GM12878 (cell line): ENCODE measurements around the gene TCF7L1. TPM values are rescaled to one million over a fixed set of nuclear protein-coding genes. Genes with fewer than 3 reads are reported as not detected.

Source experiments
- ATAC-seq: fragments of 200-7000 bp; cut with Tn5 transposase; 3 replicates; pipeline ENCODE4 v1.9.1; 2020; ENCODE audit warnings: mild to moderate bottlenecking, moderate library complexity
- BruUV-seq: library from RNA; stranded (reverse); fragments of 400-500 nt; replicated peaks from 2 replicates; lab custom pipeline; 2021; lab: Mats Ljungman, UMichigan
- CTCF ChIA-PET: fragments of 300-600 bp; sonication (Branson Sonifier 250); formaldehyde crosslinking; extraction: SDS; loops from one replicate; lab custom pipeline; 2021; ENCODE audit warnings: inconsistent platforms; lab: Yijun Ruan, JAX
- POLR2A ChIA-PET: fragments of 350-600 bp; formaldehyde crosslinking; extraction: SDS; loops from one replicate; lab custom pipeline; 2021; ENCODE audit warnings: inconsistent platforms; lab: Charles Lee
- RAD21 ChIA-PET: fragments of 300-600 bp; sonication (Branson Sonifier 250); formaldehyde crosslinking; loops from one replicate; lab custom pipeline; 2023; ENCODE audit warnings: antibody characterized with exemption; ENCODE audit not compliant: unreplicated experiment; lab: Charles Lee
- SMC1A ChIA-PET: fragments of 300-600 bp; sonication (Branson Sonifier 250); formaldehyde crosslinking; loops from one replicate; lab custom pipeline; 2023; ENCODE audit not compliant: unreplicated experiment, uncharacterized antibody; lab: Charles Lee
- DNase-seq: peaks from one replicate; pipeline ENCODE4 v3.0.0-alpha.2; 2011; ENCODE audit warnings: low read depth, low spot score
- FAIRE-seq: peaks from 3 replicates; lab custom pipeline; 2011; peaks lifted over from hg19 to GRCh38; lab: Jason Lieb, UNC
- H2AFZ ChIP-seq: 2 replicates; pipeline ENCODE4 v1.6.0; 2011; ENCODE audit warnings: low read depth, low read length, control low read depth; ENCODE audit not compliant: control insufficient read depth
- H3K27ac ChIP-seq: 2 replicates; pipeline ENCODE4 v1.5.1; 2011; ENCODE audit warnings: control low read depth; ENCODE audit not compliant: control insufficient read depth, insufficient read depth
- H3K27me3 ChIP-seq, 2 experiments: replicated peaks in 1 of 2; 2 replicates each; pipeline versions ENCODE4 v1.6.0 to v1.6.1; 2011; ENCODE audit warnings: low read length in 1 of 2; ENCODE audit not compliant: control insufficient read depth in 2 of 2, insufficient read depth in 2 of 2
- H3K36me3 ChIP-seq, 2 experiments: 2 replicates each; pipeline ENCODE4 v1.5.1; 2011; ENCODE audit warnings: low read length in 1 of 2; ENCODE audit not compliant: control insufficient read depth in 2 of 2, insufficient read depth in 2 of 2
- H3K4me1 ChIP-seq: 2 replicates; pipeline ENCODE4 v1.6.1; 2011; ENCODE audit warnings: mild to moderate bottlenecking, low read length, moderate library complexity, mixed read lengths; ENCODE audit not compliant: control insufficient read depth, insufficient read depth
- H3K4me2 ChIP-seq: 2 replicates; pipeline ENCODE4 v1.6.0; 2011; ENCODE audit warnings: control low read depth; ENCODE audit not compliant: control insufficient read depth, insufficient read depth
- H3K4me3 ChIP-seq: fragments of 200-600 bp; sonication (generic); 2 replicates; pipeline ENCODE4 v1.5.1; 2016
- H3K79me2 ChIP-seq: 2 replicates; pipeline ENCODE4 v1.6.0; 2011; ENCODE audit warnings: low read length; ENCODE audit not compliant: control insufficient read depth, insufficient read depth
- H3K9ac ChIP-seq: 2 replicates; pipeline ENCODE4 v1.8.0; 2011; ENCODE audit warnings: low read length, control low read depth, mixed read lengths; ENCODE audit not compliant: control insufficient read depth, insufficient read depth
- H3K9me3 ChIP-seq: replicated peaks from 3 replicates; pipeline ENCODE4 v1.5.1; 2011; ENCODE audit warnings: mild to moderate bottlenecking, low read length; ENCODE audit not compliant: control insufficient read depth, insufficient read depth
- H4K20me1 ChIP-seq: 2 replicates; pipeline ENCODE4 v1.6.0; 2011; ENCODE audit not compliant: control insufficient read depth, insufficient read depth
- CHD4 ChIP-seq: fragments of 200-600 bp; sonication (generic); IDR thresholded peaks from 2 replicates; pipeline ENCODE4 v1.6.1; 2016; ENCODE audit warnings: mild to moderate bottlenecking
- CREM ChIP-seq: IDR thresholded peaks from 2 replicates; pipeline ENCODE4 v1.6.1; 2014; ENCODE audit warnings: antibody characterized with exemption, low read depth
- DPF2 ChIP-seq: fragments of 450-650 bp; IDR thresholded peaks from 2 replicates; pipeline ENCODE4 v1.6.1; 2017; ENCODE audit warnings: mild to moderate bottlenecking
- EZH2 ChIP-seq: IDR thresholded peaks from 2 replicates; pipeline ENCODE4 v1.6.1; 2012; ENCODE audit warnings: low read depth, mild to moderate bottlenecking, control low read depth, inconsistent platforms, low read length, borderline replicate concordance; ENCODE audit not compliant: control insufficient read depth
- JUND ChIP-seq: IDR thresholded peaks from 2 replicates; pipeline ENCODE4 v1.6.1; 2012; ENCODE audit warnings: low read depth, mild to moderate bottlenecking, low read length, improper control_type of control experiment, moderate library complexity
- PAX5 ChIP-seq: IDR thresholded peaks from 2 replicates; pipeline ENCODE4 v1.6.1; 2011; ENCODE audit warnings: low read depth, low read length, borderline replicate concordance
- PAX8 ChIP-seq: fragments of 450-650 bp; IDR thresholded peaks from 2 replicates; pipeline ENCODE4 v1.6.1; 2017; ENCODE audit warnings: mild to moderate bottlenecking, moderate library complexity
- RELA ChIP-seq: fragments of 450-650 bp; IDR thresholded peaks from 2 replicates; pipeline ENCODE4 v1.8.0; 2014; ENCODE audit warnings: borderline replicate concordance; ENCODE audit not compliant: partially characterized antibody
- SREBF1 ChIP-seq: IDR thresholded peaks from 2 replicates; pipeline ENCODE4 v1.6.1; 2012; ENCODE audit warnings: mild to moderate bottlenecking, low read length
- SUPT20H ChIP-seq: IDR thresholded peaks from 2 replicates; pipeline ENCODE4 v1.6.1; 2011; ENCODE audit warnings: low read depth, mild to moderate bottlenecking, low read length, moderate library complexity, borderline replicate concordance; ENCODE audit not compliant: control insufficient read depth
- TBL1XR1 ChIP-seq: IDR thresholded peaks from 2 replicates; pipeline ENCODE4 v1.6.1; 2012; ENCODE audit warnings: low read depth, low read length, improper control_type of control experiment
- TCF3 ChIP-seq: IDR thresholded peaks from 2 replicates; pipeline ENCODE4 v1.6.1; 2012; ENCODE audit warnings: low read depth, mild to moderate bottlenecking, low read length, borderline replicate concordance; ENCODE audit not compliant: insufficient read depth
- YBX1 ChIP-seq: fragments of 450-650 bp; IDR thresholded peaks from 2 replicates; pipeline ENCODE4 v1.6.1; 2016; ENCODE audit warnings: antibody characterized with exemption
- ZNF24 ChIP-seq: fragments of 450-650 bp; IDR thresholded peaks from 2 replicates; pipeline ENCODE4 v1.6.1; 2017; ENCODE audit warnings: antibody characterized with exemption, mild to moderate bottlenecking
- WGBS: methylation state at CpG from one replicate; pipeline ENCODE4 v1.1.6; 2016; ENCODE audit warnings: low lambda C conversion rate; ENCODE audit not compliant: insufficient replicate concordance, insufficient coverage; ENCODE audit errors: missing lambda C conversion rate; 5-methylcytosine and 5-hydroxymethylcytosine counted together
- in situ Hi-C: fragments of 300-500 bp; cut with MboI; formaldehyde crosslinking; loops from 9 replicates; pipeline ENCODE4 v1.14.3; 2018; ENCODE audit warnings: mixed read lengths
- intact Hi-C: fragments of 100-400 bp; cut with micrococcal nuclease; formaldehyde crosslinking; loops from one replicate; pipeline ENCODE4 v1.14.2; 2022; ENCODE audit not compliant: unreplicated experiment
- polyA plus RNA-seq, 11 experiments: library from polyadenylated mRNA; depleted of rRNA in 4 of 11; unstranded in 6 of 11; stranded (reverse) in 5 of 11; fragments of >200 nt; fragmentation: Nextera tagmentation in 4 of 11; fragmentation: Illumina TruSeq in 1 of 11; extraction: Ambion mirVana in 4 of 11; extraction: Trizol in 1 of 11; gene quantifications; 1 replicate in 1 of 11; 2 replicates in 10 of 11; pipeline versions ENCODE4 v1.2.1 to v1.2.3, GENCODE V29; 2011 to 2016; ENCODE audit warnings: inconsistent platforms in 2 of 11, missing spikeins in 2 of 11, low read depth in 1 of 11
- total RNA-seq, 4 experiments: library from RNA; depleted of rRNA in 3 of 4; stranded (reverse); fragments of >200 nt in 3 of 4; fragmentation: Illumina TruSeq in 1 of 4; extraction: Trizol in 1 of 4; gene quantifications; 2 replicates each; pipeline versions ENCODE4 v1.2.1 to v1.2.3, GENCODE V29; 2013 to 2021
- TF ChIP-seq, protein P1 (sequence below): IDR thresholded peaks from 2 replicates; pipeline ENCODE4 v1.6.1; 2012; ENCODE audit warnings: low read depth, low read length, improper control_type of control experiment
- TF ChIP-seq, protein P2 (sequence below): fragments of 450-650 bp; conservative IDR thresholded peaks from 2 replicates; pipeline ENCODE4 v1.6.1; 2017; ENCODE audit warnings: mild to moderate bottlenecking, moderate library complexity
- TF ChIP-seq, protein P3 (sequence below): IDR thresholded peaks from 2 replicates; pipeline ENCODE4 v1.6.1; 2012; ENCODE audit warnings: mild to moderate bottlenecking, low read depth, low read length

TCF7L1 gene
- total and polyA plus RNA-seq, 10 of the 15 experiments (the other 5 are each of a cell fraction or from before 2014, with no cell fraction given), result 0.03 to 0.11 (median 0.10) TPM; not detected in 7

DNA sequence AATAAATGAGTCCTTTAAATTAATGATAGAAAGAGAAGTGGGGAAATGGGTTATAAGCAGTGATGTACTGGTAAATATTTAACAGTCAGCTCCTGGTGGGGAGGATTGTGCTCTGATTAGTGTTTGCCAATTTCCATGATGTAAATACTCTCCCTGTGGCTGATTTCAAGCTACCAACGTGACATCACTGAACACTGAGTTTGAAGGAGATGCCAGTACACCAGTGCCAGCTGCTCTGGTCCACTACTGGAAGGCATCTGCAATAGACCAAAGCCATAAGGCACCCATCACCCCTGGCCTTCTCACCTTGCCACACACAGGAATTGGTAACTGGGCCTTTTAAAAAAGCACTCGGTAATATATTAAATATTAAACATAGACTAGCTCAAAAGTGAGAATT, 116.9 kb downstream of the TCF7L1 start:
- no peak overlapping the region for H2AFZ ChIP-seq
- RAD21 ChIA-PET, result interaction anchor here (0.6 to 1.3 kb wide), 2 partner anchors 324 to 426 kb away, joined by 4 to 5 read pairs; no protein-coding TSS in a partner anchor
- ATAC-seq (no peak), FAIRE-seq (no peak), DNase-seq (no peak)
- no peak overlapping the region for H3K27ac ChIP-seq
- no peak overlapping the region for H3K9ac ChIP-seq
- H3K4me2 ChIP-seq, result no peak overlapping the region
- no peaks in the 10 kb centered on the region for H3K36me3 ChIP-seq
- POLR2A ChIA-PET, result no interaction called here
- SMC1A ChIA-PET, result interaction anchor here (0.8 kb wide), 1 partner anchor 16 kb away, joined by 3 read pairs; no protein-coding TSS in a partner anchor
- H3K4me3 ChIP-seq, result no peak overlapping the region
- CTCF ChIA-PET, result interaction anchor here (1.0 to 2.5 kb wide), 2 partner anchors 17 to 935 kb away, joined by 3 to 10 read pairs; no protein-coding TSS in a partner anchor
- intact Hi-C loops, result no loop called here
- in situ Hi-C loops, result no loop called here
- WGBS, result 24% methylated on average over 2 of the region's 2 CpGs
- no peaks in the 10 kb centered on the region for H3K79me2 ChIP-seq
- H3K9me3 ChIP-seq, result no peaks in the 10 kb centered on the region
- no peaks in the 10 kb centered on the region for H4K20me1 ChIP-seq
- peaks cover 2% of the 10 kb centered on the region in 2 experiments for H3K27me3 ChIP-seq
- BruUV-seq, result no TSS peak
- no peaks in the 10 kb centered on the region for H3K4me1 ChIP-seq
- TF ChIP-seq TBL1XR1 (no peak), PAX8 (no peak), EZH2 (no peak), DPF2 (no peak), CHD4 (no peak), PAX5 (no peak), YBX1 (no peak), ZNF24 (no peak), SREBF1 (no peak), SUPT20H (no peak), JUND (no peak), CREM (no peak), RELA (no peak), TCF3 (no peak)
- TF ChIP-seq, protein P1, sequence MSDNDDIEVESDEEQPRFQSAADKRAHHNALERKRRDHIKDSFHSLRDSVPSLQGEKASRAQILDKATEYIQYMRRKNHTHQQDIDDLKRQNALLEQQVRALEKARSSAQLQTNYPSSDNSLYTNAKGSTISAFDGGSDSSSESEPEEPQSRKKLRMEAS, result no peak
- TF ChIP-seq, protein P2, sequence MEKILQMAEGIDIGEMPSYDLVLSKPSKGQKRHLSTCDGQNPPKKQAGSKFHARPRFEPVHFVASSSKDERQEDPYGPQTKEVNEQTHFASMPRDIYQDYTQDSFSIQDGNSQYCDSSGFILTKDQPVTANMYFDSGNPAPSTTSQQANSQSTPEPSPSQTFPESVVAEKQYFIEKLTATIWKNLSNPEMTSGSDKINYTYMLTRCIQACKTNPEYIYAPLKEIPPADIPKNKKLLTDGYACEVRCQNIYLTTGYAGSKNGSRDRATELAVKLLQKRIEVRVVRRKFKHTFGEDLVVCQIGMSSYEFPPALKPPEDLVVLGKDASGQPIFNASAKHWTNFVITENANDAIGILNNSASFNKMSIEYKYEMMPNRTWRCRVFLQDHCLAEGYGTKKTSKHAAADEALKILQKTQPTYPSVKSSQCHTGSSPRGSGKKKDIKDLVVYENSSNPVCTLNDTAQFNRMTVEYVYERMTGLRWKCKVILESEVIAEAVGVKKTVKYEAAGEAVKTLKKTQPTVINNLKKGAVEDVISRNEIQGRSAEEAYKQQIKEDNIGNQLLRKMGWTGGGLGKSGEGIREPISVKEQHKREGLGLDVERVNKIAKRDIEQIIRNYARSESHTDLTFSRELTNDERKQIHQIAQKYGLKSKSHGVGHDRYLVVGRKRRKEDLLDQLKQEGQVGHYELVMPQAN, result no peak
- TF ChIP-seq, protein P3, sequence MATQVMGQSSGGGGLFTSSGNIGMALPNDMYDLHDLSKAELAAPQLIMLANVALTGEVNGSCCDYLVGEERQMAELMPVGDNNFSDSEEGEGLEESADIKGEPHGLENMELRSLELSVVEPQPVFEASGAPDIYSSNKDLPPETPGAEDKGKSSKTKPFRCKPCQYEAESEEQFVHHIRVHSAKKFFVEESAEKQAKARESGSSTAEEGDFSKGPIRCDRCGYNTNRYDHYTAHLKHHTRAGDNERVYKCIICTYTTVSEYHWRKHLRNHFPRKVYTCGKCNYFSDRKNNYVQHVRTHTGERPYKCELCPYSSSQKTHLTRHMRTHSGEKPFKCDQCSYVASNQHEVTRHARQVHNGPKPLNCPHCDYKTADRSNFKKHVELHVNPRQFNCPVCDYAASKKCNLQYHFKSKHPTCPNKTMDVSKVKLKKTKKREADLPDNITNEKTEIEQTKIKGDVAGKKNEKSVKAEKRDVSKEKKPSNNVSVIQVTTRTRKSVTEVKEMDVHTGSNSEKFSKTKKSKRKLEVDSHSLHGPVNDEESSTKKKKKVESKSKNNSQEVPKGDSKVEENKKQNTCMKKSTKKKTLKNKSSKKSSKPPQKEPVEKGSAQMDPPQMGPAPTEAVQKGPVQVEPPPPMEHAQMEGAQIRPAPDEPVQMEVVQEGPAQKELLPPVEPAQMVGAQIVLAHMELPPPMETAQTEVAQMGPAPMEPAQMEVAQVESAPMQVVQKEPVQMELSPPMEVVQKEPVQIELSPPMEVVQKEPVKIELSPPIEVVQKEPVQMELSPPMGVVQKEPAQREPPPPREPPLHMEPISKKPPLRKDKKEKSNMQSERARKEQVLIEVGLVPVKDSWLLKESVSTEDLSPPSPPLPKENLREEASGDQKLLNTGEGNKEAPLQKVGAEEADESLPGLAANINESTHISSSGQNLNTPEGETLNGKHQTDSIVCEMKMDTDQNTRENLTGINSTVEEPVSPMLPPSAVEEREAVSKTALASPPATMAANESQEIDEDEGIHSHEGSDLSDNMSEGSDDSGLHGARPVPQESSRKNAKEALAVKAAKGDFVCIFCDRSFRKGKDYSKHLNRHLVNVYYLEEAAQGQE, result no peak
